Stimulated activated CD4-positive, alpha-beta T cell treated with anti-CD3 and anti-CD28 coated beads, Interleukin-1b, Interleukin-23, amount 100 ng/mL, for 4 hours (primary cell): ENCODE data around the gene ABHD2.
"Not testable (repeated sequence)": the region's sequence is repeated elsewhere in the genome, so short reads cannot be mapped to it uniquely, and the experiment has no call there.

ENCODE experiments used
- DNase-seq, 2 donors: peaks; one replicate each; pipeline ENCODE4 v3.0.0-alpha.2; 2020; ENCODE audit warnings: low read depth in 2 of 2

ABHD2 gene

GRCh38 chr15:89137926-89138325, 49.7 kb downstream of the ABHD2 start:
- DNase-seq: no peak

- DNase-seq: no peak
Observed at GRCh38 chr15:89138999-89139612, 50.9 kb downstream of the ABHD2 start.

- no peak for DNase-seq
Observed at GRCh38 chr15:89139613-89140499, 51.6 kb downstream of the ABHD2 start.

- no peak for DNase-seq
Observed at GRCh38 chr15:89140595-89140994, 52.3 kb downstream of the ABHD2 start.

GRCh38 chr15:89141159-89141558, 52.9 kb downstream of the ABHD2 start:
- not testable (repeated sequence) for DNase-seq

GRCh38 chr15:89141885-89142284, 53.6 kb downstream of the ABHD2 start:
- no peak for DNase-seq

GRCh38 chr15:89142423-89142822, 54.2 kb downstream of the ABHD2 start:
- DNase-seq: no peak

GRCh38 chr15:89143503-89144162, 55.4 kb downstream of the ABHD2 start:
- DNase-seq: no peak

GRCh38 chr15:89144491-89144890, 56.2 kb downstream of the ABHD2 start:
- DNase-seq: no peak

GRCh38 chr15:89146366-89146765, 58.1 kb downstream of the ABHD2 start:
- no peak for DNase-seq

GRCh38 chr15:89148126-89148525, 59.9 kb downstream of the ABHD2 start:
- no peak for DNase-seq

GRCh38 chr15:89149501-89150101, 61.3 kb downstream of the ABHD2 start:
- DNase-seq: no peak

GRCh38 chr15:89150287-89150686, 62.0 kb downstream of the ABHD2 start:
- no peak for DNase-seq

- no peak for DNase-seq
Observed at GRCh38 chr15:89150762-89151664, 62.8 kb downstream of the ABHD2 start.

GRCh38 chr15:89155122-89155521, 66.9 kb downstream of the ABHD2 start:
- DNase-seq: no peak

GRCh38 chr15:89155656-89156055, 67.4 kb downstream of the ABHD2 start:
- no peak for DNase-seq

GRCh38 chr15:89157061-89157460, 68.8 kb downstream of the ABHD2 start:
- no peak for DNase-seq

- no peak for DNase-seq
Observed at GRCh38 chr15:89157918-89158564, 69.8 kb downstream of the ABHD2 start.

GRCh38 chr15:89161666-89162065, 73.4 kb downstream of the ABHD2 start:
- DNase-seq: no peak

GRCh38 chr15:89163271-89164055, 75.2 kb downstream of the ABHD2 start:
- no peak for DNase-seq
